DOHH2 (cell line): ENCODE results near the gene BCL2.
A peak's percentile ranks its signal among the peaks of the same experiment; 100 is the strongest.

Source experiments
- H3F3A ChIP-seq: fragments of 200-600 bp; sonication (generic), shearing (Covaris generic); 2 replicates; pipeline ENCODE4 v1.6.0; 2016; ENCODE audit warnings: antibody characterized with exemption, mild to moderate bottlenecking; ENCODE audit not compliant: control insufficient read depth, insufficient read depth
- H3K27ac ChIP-seq: fragments of 200-600 bp; sonication (generic); 2 replicates; pipeline ENCODE4 v1.5.1; 2014; ENCODE audit warnings: low read depth, mild to moderate bottlenecking, low read length, moderate library complexity
- H3K27me3 ChIP-seq: fragments of 200-600 bp; sonication (generic); 2 replicates; pipeline ENCODE4 v1.6.1; 2014; ENCODE audit warnings: mild to moderate bottlenecking, low read length, mixed read lengths; ENCODE audit not compliant: control insufficient read depth
- H3K36me3 ChIP-seq: fragments of 200-600 bp; sonication (generic); 2 replicates; pipeline ENCODE4 v1.6.1; 2014; ENCODE audit warnings: mild to moderate bottlenecking, low read length, moderate library complexity, mixed read lengths; ENCODE audit not compliant: control insufficient read depth
- H3K4me1 ChIP-seq: fragments of 200-600 bp; sonication (generic); 2 replicates; pipeline ENCODE4 v1.6.1; 2014; ENCODE audit warnings: mild to moderate bottlenecking, low read length, mixed read lengths; ENCODE audit not compliant: control insufficient read depth
- H3K4me2 ChIP-seq: fragments of 200-600 bp; sonication (generic); 2 replicates; pipeline ENCODE4 v1.6.0; 2014; ENCODE audit warnings: mild to moderate bottlenecking, low read length, moderate library complexity
- H3K4me3 ChIP-seq: fragments of 200-600 bp; sonication (generic); 2 replicates; pipeline ENCODE4 v1.5.1; 2014; ENCODE audit warnings: mild to moderate bottlenecking, low read length, mixed read lengths
- H3K79me2 ChIP-seq: fragments of 200-600 bp; sonication (generic); 2 replicates; pipeline ENCODE4 v1.6.1; 2014; ENCODE audit warnings: mild to moderate bottlenecking, low read length, mixed read lengths; ENCODE audit not compliant: control insufficient read depth
- H3K9me2 ChIP-seq: fragments of 200-600 bp; sonication (generic); replicated peaks from 2 replicates; pipeline ENCODE4 v1.6.1; 2014; ENCODE audit warnings: mild to moderate bottlenecking, low read length, mixed read lengths; ENCODE audit not compliant: control insufficient read depth
- H3K9me3 ChIP-seq: fragments of 200-600 bp; sonication (generic); 2 replicates; pipeline ENCODE4 v1.6.1; 2014; ENCODE audit warnings: antibody characterized with exemption, low read length, mixed read lengths; ENCODE audit not compliant: control insufficient read depth, insufficient read depth
- H4K20me1 ChIP-seq: fragments of 200-600 bp; sonication (generic); 2 replicates; pipeline ENCODE4 v1.6.0; 2014; ENCODE audit warnings: low read depth, mild to moderate bottlenecking, antibody characterized with exemption, low read length, moderate library complexity; ENCODE audit not compliant: control insufficient read depth, insufficient read depth
- CTCF ChIP-seq: fragments of 200-600 bp; sonication (generic); IDR thresholded peaks from one replicate; pipeline ENCODE4 v1.5.1; 2014; ENCODE audit warnings: antibody characterized with exemption, mild to moderate bottlenecking, low read depth, low read length; ENCODE audit not compliant: poor library complexity, severe bottlenecking
- EZH2phosphoT487 ChIP-seq: fragments of 200-600 bp; sonication (generic); IDR thresholded peaks from 2 replicates; pipeline ENCODE4 v1.6.1; 2017; ENCODE audit warnings: borderline replicate concordance, mild to moderate bottlenecking, antibody characterized with exemption, low read length, moderate library complexity, mixed read lengths

BCL2 gene

GRCh38 chr18:63322206-63322605, 2.6 kb upstream of the BCL2 start:
- Histone ChIP-seq H3F3A (peaks cover 14% of the 10 kb centered on the region), H3K27me3 (peaks cover 20% of the 10 kb centered on the region), H3K36me3 (peaks cover 24% of the 10 kb centered on the region), H3K9me3 (no peaks in the 10 kb centered on the region), H3K4me2 (peak overlapping the region; percentile 72), H3K4me3 (peak overlapping the region; percentile 82; the same call in 1 of the 2 replicates), H3K79me2 (peaks cover 33% of the 10 kb centered on the region), H3K27ac (peak overlapping the region; percentile 81), H3K4me1 (peaks cover 33% of the 10 kb centered on the region), H4K20me1 (peaks cover 5% of the 10 kb centered on the region; the same call in 1 of the 2 replicates), H3K9me2 (no peaks in the 10 kb centered on the region)
- TF ChIP-seq CTCF = no peak
- TF ChIP-seq EZH2phosphoT487 = no peak

- Histone ChIP-seq H3K4me3 (peak overlapping the region; percentile 82), H4K20me1 (peaks cover 10% of the 10 kb centered on the region; the same call in 1 of the 2 replicates), H3K4me2 (peak overlapping the region; percentile 72), H3K36me3 (peaks cover 34% of the 10 kb centered on the region), H3K27ac (peak overlapping the region; percentile 81), H3K27me3 (peaks cover 25% of the 10 kb centered on the region), H3K9me3 (no peaks in the 10 kb centered on the region), H3F3A (peaks cover 16% of the 10 kb centered on the region), H3K79me2 (peaks cover 42% of the 10 kb centered on the region), H3K9me2 (no peaks in the 10 kb centered on the region), H3K4me1 (peaks cover 33% of the 10 kb centered on the region)
- TF ChIP-seq EZH2phosphoT487 (no peak), CTCF (no peak)
Measured at GRCh38 chr18:63321291-63321690, 1.7 kb upstream of the BCL2 start.

- Histone ChIP-seq H3K27ac (peak overlapping the region; percentile 81), H3K4me2 (peak overlapping the region; percentile 72)
Measured at GRCh38 chr18:63320975-63321265, 1.4 kb upstream of the BCL2 start.

More at GRCh38 chr18:63320975-63321265, 1.4 kb upstream of the BCL2 start:
- peak overlapping the region; percentile 82 for H3K4me3 ChIP-seq
- H4K20me1 ChIP-seq = peaks cover 10% of the 10 kb centered on the region; the same call in 1 of the 2 replicates
- H3K36me3 ChIP-seq = peaks cover 37% of the 10 kb centered on the region
- no peak for TF ChIP-seq EZH2phosphoT487
- TF ChIP-seq CTCF = no peak
- no peaks in the 10 kb centered on the region for H3K9me2 ChIP-seq
- H3F3A ChIP-seq = peaks cover 16% of the 10 kb centered on the region
- no peaks in the 10 kb centered on the region for H3K9me3 ChIP-seq
- H3K79me2 ChIP-seq = peaks cover 46% of the 10 kb centered on the region
- peaks cover 33% of the 10 kb centered on the region for H3K4me1 ChIP-seq
- H3K27me3 ChIP-seq = peaks cover 25% of the 10 kb centered on the region
